Measurements from ENCODE around the gene STK17A.
"Not testable (repeated sequence)": the region's sequence is repeated elsewhere in the genome, so short reads cannot be mapped to it uniquely, and the experiment has no call there.

The STK17A gene

GRCh38 chr7:43660141-43660540 is 77.2 kb downstream of the STK17A start:
- no peak for TF ChIP-seq CTCF (conservative IDR thresholded peaks at IDR 0.05)
- no peak overlapping the region for H3K27ac ChIP-seq

GRCh38 chr7:43664681-43665080 is 81.8 kb downstream of the STK17A start:
- no peak overlapping the region for H3K27ac ChIP-seq
- no peak for TF ChIP-seq CTCF (conservative IDR thresholded peaks at IDR 0.05)

DNA sequence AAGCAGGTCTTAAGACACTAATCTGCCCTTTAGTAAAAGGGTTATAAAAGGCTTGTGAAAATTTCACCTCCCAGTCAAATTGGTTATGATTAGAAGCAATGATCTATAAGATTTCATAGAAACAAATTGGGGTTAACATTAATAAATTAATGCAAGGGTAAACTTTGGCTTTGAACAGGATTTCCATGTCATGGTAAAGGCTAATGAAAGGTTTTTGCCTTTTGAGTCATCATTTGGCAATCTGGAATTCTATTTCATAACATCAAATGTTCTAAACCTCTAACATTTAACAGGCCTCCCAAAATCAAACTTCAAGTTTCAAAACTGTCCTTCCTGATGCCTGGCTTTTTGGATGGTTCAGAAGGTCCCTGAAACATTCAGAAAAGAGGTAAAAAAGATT is 84.0 kb downstream of the STK17A start:
- TF ChIP-seq CTCF (conservative IDR thresholded peaks at IDR 0.05), result no peak
- H3K27ac ChIP-seq, result no peak overlapping the region

GRCh38 chr7:43668035-43668434 is 85.1 kb downstream of the STK17A start:
- H3K27ac ChIP-seq, result no peak overlapping the region
- no peak for TF ChIP-seq CTCF (conservative IDR thresholded peaks at IDR 0.05)

DNA sequence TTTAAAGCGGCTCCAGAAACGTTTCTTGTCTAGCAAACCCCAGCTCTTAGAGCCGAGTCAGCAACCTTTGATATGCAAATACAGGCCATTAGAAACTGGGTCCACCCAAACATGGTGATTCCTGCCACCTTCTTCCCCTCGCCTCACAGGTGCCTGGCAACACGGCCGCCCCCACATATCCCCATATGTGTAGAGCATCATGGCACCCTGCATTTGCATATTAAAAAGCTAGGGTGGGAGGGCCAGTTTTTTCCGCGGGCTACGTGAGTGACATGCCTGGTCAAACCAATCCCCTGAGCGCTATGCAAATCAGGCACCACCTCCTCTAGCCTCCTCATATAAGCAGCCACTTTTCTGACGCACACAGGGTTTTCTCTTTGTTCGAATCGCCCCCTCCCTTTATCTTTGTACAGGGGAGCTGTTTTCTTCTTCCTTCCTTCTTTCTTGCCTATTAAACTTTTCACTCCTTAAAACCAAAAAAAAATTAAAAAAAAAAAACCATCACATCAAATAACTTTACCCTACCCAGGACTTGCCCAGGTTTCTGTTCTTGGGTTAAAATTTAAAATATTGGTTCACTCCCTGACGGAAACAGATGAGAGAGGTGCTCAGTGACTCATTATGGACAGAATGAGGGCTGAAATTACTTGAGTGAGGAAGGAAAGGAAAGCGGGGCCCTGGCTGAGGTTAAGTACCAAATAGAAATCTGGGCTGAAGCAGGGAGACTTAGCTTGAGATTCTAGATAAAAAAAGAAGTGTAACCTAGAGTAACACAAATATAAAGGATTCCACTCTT is 86.6 kb downstream of the STK17A start:
- no peak for TF ChIP-seq CTCF (conservative IDR thresholded peaks at IDR 0.05)
- no peak overlapping the region for H3K27ac ChIP-seq

GRCh38 chr7:43671521-43671920 is 88.6 kb downstream of the STK17A start:
- TF ChIP-seq CTCF (conservative IDR thresholded peaks at IDR 0.05), result no peak
- H3K27ac ChIP-seq, result no peak overlapping the region

GRCh38 chr7:43673243-43673976 is 90.5 kb downstream of the STK17A start:
- H3K27ac ChIP-seq, result not testable (repeated sequence)

Data from VCaP (cell line).